H1 (cell line): Measurements from ENCODE around the gene DOCK3. TPM values are rescaled to one million over a fixed set of nuclear protein-coding genes. Genes with fewer than 3 reads are reported as not detected.

Source experiments
- CTCF ChIA-PET: fragments of 300-600 bp; sonication (Branson Sonifier 250); formaldehyde crosslinking; loops from one replicate; lab custom pipeline; 2021; ENCODE audit not compliant: partially characterized antibody; lab: Charles Lee
- POLR2A ChIA-PET: fragments of 300-600 bp; sonication (Branson Sonifier 250); formaldehyde crosslinking; loops from one replicate; lab custom pipeline; 2021; ENCODE audit warnings: inconsistent platforms; ENCODE audit not compliant: partially characterized antibody; lab: Charles Lee
- DNase-seq, 2 experiments: peaks; one replicate each; pipeline versions ENCODE4 v3.0.0 to v3.0.0-alpha.2; 2010 to 2022; ENCODE audit warnings: low spot score in 2 of 2, low read depth in 1 of 2, mixed read lengths in 1 of 2
- FAIRE-seq: peaks from 2 replicates; lab custom pipeline; 2011; peaks lifted over from hg19 to GRCh38; lab: Jason Lieb, UNC
- H2AFZ ChIP-seq: 2 replicates; pipeline ENCODE4 v1.8.1; 2012; ENCODE audit warnings: low read length, inconsistent platforms
- H2AK5ac ChIP-seq: 2 replicates; pipeline ENCODE4 v1.6.1; 2013; ENCODE audit warnings: low read depth, low read length
- H2BK120ac ChIP-seq: replicated peaks from 2 replicates; pipeline ENCODE3; 2013; ENCODE audit warnings: low read depth, low read length, inconsistent platforms
- H2BK12ac ChIP-seq: 2 replicates; pipeline ENCODE4 v1.6.1; 2013; ENCODE audit warnings: low read depth, low read length
- H2BK15ac ChIP-seq: 2 replicates; pipeline ENCODE4 v1.6.1; 2013; ENCODE audit warnings: low read length
- H2BK20ac ChIP-seq: 2 replicates; pipeline ENCODE4 v1.6.1; 2013; ENCODE audit warnings: low read length
- H2BK5ac ChIP-seq: 2 replicates; pipeline ENCODE4 v1.6.1; 2013; ENCODE audit warnings: low read depth, low read length
- H3K14ac ChIP-seq: 2 replicates; pipeline ENCODE4 v1.6.1; 2013; ENCODE audit warnings: inconsistent platforms; ENCODE audit not compliant: insufficient read length
- H3K18ac ChIP-seq: 2 replicates; pipeline ENCODE4 v1.6.1; 2013; ENCODE audit warnings: low read length; ENCODE audit errors: extremely low read depth
- H3K23ac ChIP-seq: 2 replicates; pipeline ENCODE4 v1.6.1; 2013; ENCODE audit warnings: inconsistent platforms; ENCODE audit not compliant: insufficient read length
- H3K23me2 ChIP-seq: 2 replicates; pipeline ENCODE4 v1.6.1; 2013; ENCODE audit warnings: low read depth, low read length
- H3K27ac ChIP-seq: 2 replicates; pipeline ENCODE4 v1.6.1; 2011; ENCODE audit warnings: low read depth, low read length, inconsistent platforms
- H3K27me3 ChIP-seq, 4 experiments: replicated peaks in 1 of 4; 1 replicate in 1 of 4; 2 replicates in 3 of 4; pipeline versions ENCODE4 v1.6.1 to v1.8.1; 2011 to 2013; ENCODE audit warnings: low read length in 3 of 4, mild to moderate bottlenecking in 3 of 4, inconsistent platforms in 2 of 4, mixed read lengths in 2 of 4, moderate library complexity in 1 of 4; ENCODE audit not compliant: control insufficient read depth in 3 of 4, insufficient read depth in 3 of 4; ENCODE audit errors: extremely low read depth in 1 of 4
- H3K36me3 ChIP-seq, 4 experiments: 2 replicates each; pipeline versions ENCODE4 v1.6.1 to v1.8.1; 2011 to 2013; ENCODE audit warnings: mild to moderate bottlenecking in 4 of 4, low read length in 3 of 4, moderate library complexity in 2 of 4, control low read depth in 1 of 4, inconsistent platforms in 1 of 4; ENCODE audit not compliant: insufficient read depth in 4 of 4, control insufficient read depth in 2 of 4
- H3K4ac ChIP-seq: replicated peaks from 2 replicates; pipeline ENCODE3; 2013; ENCODE audit warnings: low read length, low read depth, mixed read lengths, inconsistent platforms; ENCODE audit not compliant: insufficient read length
- H3K4me1 ChIP-seq, 4 experiments: replicated peaks in 1 of 4; 1 replicate in 1 of 4; 2 replicates in 3 of 4; pipeline versions ENCODE4 v1.6.1 to v1.8.1; 2011 to 2013; ENCODE audit warnings: low read length in 3 of 4, inconsistent platforms in 2 of 4, mixed read lengths in 1 of 4; ENCODE audit not compliant: insufficient read depth in 4 of 4, control insufficient read depth in 3 of 4
- H3K4me2 ChIP-seq, 2 experiments: 2 replicates each; pipeline versions ENCODE4 v1.6.1 to v1.8.1; 2011 to 2013; ENCODE audit warnings: low read depth in 2 of 2, low read length in 2 of 2, control low read depth in 1 of 2, inconsistent platforms in 1 of 2, mild to moderate bottlenecking in 1 of 2; ENCODE audit not compliant: insufficient read depth in 1 of 2
- H3K4me3 ChIP-seq, 4 experiments: fragments of 200-600, 300-600 bp in 1 of 4; sonication (generic), shearing (Covaris generic), sonication (Bioruptor Twin) in 1 of 4; 2 replicates each; pipeline versions ENCODE4 v1.5.1 to v1.8.1; 2011 to 2016; ENCODE audit warnings: low read length in 4 of 4, low read depth in 3 of 4, control low read depth in 2 of 4, inconsistent platforms in 2 of 4, mild to moderate bottlenecking in 2 of 4, mixed read lengths in 1 of 4, moderate library complexity in 1 of 4; ENCODE audit not compliant: insufficient read depth in 2 of 4; ENCODE audit errors: extremely low read depth in 1 of 4
- H3K56ac ChIP-seq: replicated peaks from 2 replicates; pipeline ENCODE3; 2013; ENCODE audit warnings: low read depth, mild to moderate bottlenecking, mixed read lengths, low read length, inconsistent platforms; ENCODE audit not compliant: insufficient read length
- H3K79me1 ChIP-seq: 2 replicates; pipeline ENCODE4 v1.6.1; 2013; ENCODE audit warnings: low read depth, low read length, control low read depth
- H3K79me2 ChIP-seq, 2 experiments: 2 replicates each; pipeline versions ENCODE4 v1.6.1 to v1.8.1; 2012 to 2013; ENCODE audit warnings: low read length in 2 of 2, mild to moderate bottlenecking in 2 of 2, inconsistent platforms in 1 of 2; ENCODE audit not compliant: insufficient read depth in 2 of 2, control insufficient read depth in 1 of 2
- H3K9ac ChIP-seq, 4 experiments: replicated peaks in 1 of 4; 1 replicate in 1 of 4; 2 replicates in 3 of 4; pipeline versions ENCODE4 v1.6.1 to v1.8.1; 2011 to 2013; ENCODE audit warnings: low read depth in 3 of 4, low read length in 3 of 4, control low read depth in 2 of 4, mild to moderate bottlenecking in 2 of 4, moderate library complexity in 2 of 4, inconsistent platforms in 1 of 4; ENCODE audit errors: extremely low read depth in 1 of 4
- H3K9me3 ChIP-seq, 2 experiments: 2 replicates each; pipeline versions ENCODE4 v1.6.1 to v1.8.1; 2012 to 2013; ENCODE audit warnings: mild to moderate bottlenecking in 2 of 2, moderate library complexity in 2 of 2, control low read depth in 1 of 2, inconsistent platforms in 1 of 2, low read depth in 1 of 2, low read length in 1 of 2, mixed read lengths in 1 of 2; ENCODE audit not compliant: insufficient read depth in 2 of 2
- H4K20me1 ChIP-seq, 2 experiments: replicated peaks in 1 of 2; 2 replicates each; pipeline versions ENCODE3 to v1.8.1; 2011 to 2013; ENCODE audit warnings: inconsistent platforms in 2 of 2, low read length in 2 of 2, mild to moderate bottlenecking in 1 of 2; ENCODE audit not compliant: insufficient read depth in 2 of 2, control insufficient read depth in 1 of 2
- H4K5ac ChIP-seq: 2 replicates; pipeline ENCODE4 v1.6.1; 2013; ENCODE audit warnings: low read length, low read depth, mixed read lengths, inconsistent platforms; ENCODE audit not compliant: insufficient read length
- H4K8ac ChIP-seq: 2 replicates; pipeline ENCODE4 v1.8.0; 2013; ENCODE audit warnings: mild to moderate bottlenecking, moderate library complexity, low read length, inconsistent platforms; ENCODE audit not compliant: insufficient read depth; ENCODE audit errors: extremely low read depth
- H4K91ac ChIP-seq: replicated peaks from 2 replicates; pipeline ENCODE3; 2013; ENCODE audit warnings: low read length, mixed read lengths, inconsistent platforms; ENCODE audit not compliant: insufficient read length
- ASH2L ChIP-seq: fragments of 200-600, 300-600 bp; sonication (generic); IDR thresholded peaks from one replicate; pipeline ENCODE4 v1.7.1; 2017; ENCODE audit warnings: low read length
- BACH1 ChIP-seq: IDR thresholded peaks from 2 replicates; pipeline ENCODE4 v1.6.1; 2012; ENCODE audit warnings: low read length, improper control_type of control experiment
- CEBPB ChIP-seq: IDR thresholded peaks from 2 replicates; pipeline ENCODE4 v1.6.1; 2012; ENCODE audit warnings: low read depth, low read length
- CREB1 ChIP-seq: IDR thresholded peaks from 2 replicates; pipeline ENCODE4 v1.6.1; 2012; ENCODE audit warnings: inconsistent platforms
- CTBP2 ChIP-seq: IDR thresholded peaks from 2 replicates; pipeline ENCODE4 v1.7.0; 2011; ENCODE audit warnings: borderline replicate concordance, mild to moderate bottlenecking, moderate library complexity, mixed read lengths, low read length; ENCODE audit not compliant: insufficient read depth, insufficient read length
- E2F6 ChIP-seq: IDR thresholded peaks from 2 replicates; pipeline ENCODE4 v1.6.1; 2012; ENCODE audit warnings: inconsistent platforms
- HDAC2 ChIP-seq, 2 experiments: fragments of 300-600 bp in 1 of 2; sonication (generic) in 1 of 2; IDR thresholded peaks; 2 replicates each; pipeline ENCODE4 v1.6.1; 2011 to 2012; ENCODE audit warnings: low read depth in 2 of 2, low read length in 2 of 2, mild to moderate bottlenecking in 2 of 2, moderate library complexity in 2 of 2, borderline replicate concordance in 1 of 2, inconsistent platforms in 1 of 2
- HDAC6 ChIP-seq: IDR thresholded peaks from one replicate; pipeline ENCODE4 v1.7.1; 2012; ENCODE audit warnings: low read depth, mild to moderate bottlenecking, inconsistent platforms, low read length, moderate library complexity
- JUND ChIP-seq: IDR thresholded peaks from 2 replicates; pipeline ENCODE4 v1.6.1; 2011; ENCODE audit warnings: mild to moderate bottlenecking, improper control_type of control experiment, low read length
- KDM4A ChIP-seq: IDR thresholded peaks from one replicate; pipeline ENCODE4 v1.7.1; 2012; ENCODE audit warnings: low read depth, mild to moderate bottlenecking, moderate library complexity, low read length, inconsistent platforms; ENCODE audit not compliant: severe bottlenecking
- POLR2A ChIP-seq, 2 experiments: IDR thresholded peaks; 1 replicate in 1 of 2; 2 replicates in 1 of 2; pipeline ENCODE4 v1.6.1; 2011; ENCODE audit warnings: low read depth in 2 of 2, low read length in 2 of 2, mild to moderate bottlenecking in 2 of 2; ENCODE audit errors: control extremely low read depth in 1 of 2
- SIRT6 ChIP-seq: IDR thresholded peaks from one replicate; pipeline ENCODE4 v1.7.1; 2012; ENCODE audit warnings: low read length, inconsistent platforms
- SP4 ChIP-seq: IDR thresholded peaks from 2 replicates; pipeline ENCODE4 v1.6.1; 2012; ENCODE audit warnings: low read length, inconsistent platforms
- TAF1 ChIP-seq: IDR thresholded peaks from 2 replicates; pipeline ENCODE4 v1.6.1; 2011; ENCODE audit warnings: mild to moderate bottlenecking, low read depth, low read length
- TEAD4 ChIP-seq: IDR thresholded peaks from 2 replicates; pipeline ENCODE4 v1.6.1; 2012; ENCODE audit warnings: low read depth, low read length, inconsistent platforms, mixed read lengths
- WGBS, 2 experiments: shearing (Covaris generic) in 1 of 2; methylation state at CpG; one replicate each; pipeline versions ENCODE4 v1.1.6 to v1.1.7; 2013 to 2015; ENCODE audit warnings: low lambda C conversion rate in 2 of 2, mixed read lengths in 2 of 2, inconsistent platforms in 1 of 2, low coverage in 1 of 2, missing lambda C conversion rate in 1 of 2; ENCODE audit not compliant: insufficient replicate concordance in 2 of 2, insufficient coverage in 1 of 2, insufficient read length in 1 of 2; ENCODE audit errors: extremely low coverage in 1 of 2, missing lambda C conversion rate in 1 of 2; 5-methylcytosine and 5-hydroxymethylcytosine counted together
- polyA plus RNA-seq, 7 experiments: library from polyadenylated mRNA; depleted of rRNA in 3 of 7; stranded (reverse) in 5 of 7; unstranded in 2 of 7; fragments of >200 nt in 5 of 7; fragments of 200-250 nt in 2 of 7; gene quantifications; 1 replicate in 5 of 7; 2 replicates in 1 of 7; 4 replicates in 1 of 7; pipeline versions ENCODE4 v1.2.1 to v1.2.3, GENCODE V29; 2011 to 2013; ENCODE audit warnings: missing spikeins in 2 of 7, mixed read lengths in 2 of 7
- total RNA-seq: library from RNA; stranded (reverse); fragmentation: NEBNext Ultra II Directional; extraction: Animal tissue kit (Norgen Biotek cat#: 25700); gene quantifications from 2 replicates; pipeline ENCODE4 v1.2.1, GENCODE V29; 2021

DOCK3 gene
- total and polyA plus RNA-seq, 2 of the 8 experiments (the other 6 are each of a cell fraction or from before 2014, with no cell fraction given), result 2.7 to 5.0 TPM

- Histone ChIP-seq H2AFZ (no peak overlapping the region), H3K23ac (no peak overlapping the region), H3K56ac (no peak overlapping the region), H3K79me1 (no peaks in the 10 kb centered on the region; the same call in none of the 2 replicates), H2BK120ac (no peak overlapping the region), H2BK12ac (no peak overlapping the region), H3K4ac (no peak overlapping the region), H3K18ac (no peak overlapping the region), H2BK15ac (no peak overlapping the region), H3K9ac (no peak overlapping the region), H3K14ac (no peak overlapping the region), H3K79me2 (peaks cover 0 to 4% of the 10 kb centered on the region in 2 experiments; a peak in 1 of 4 replicates), H4K91ac (no peak overlapping the region), H2BK20ac (no peak overlapping the region), H4K5ac (no peak overlapping the region), H2BK5ac (0 out of 2 replicates have a peak overlapping the region, but pooled peaks have one; percentile 28), H3K9me3 (0 out of 4 replicates have a peak, but pooled peaks cover 0 to 3% of the 10 kb centered on the region in 2 experiments), H2AK5ac (no peak overlapping the region), H3K23me2 (no peaks in the 10 kb centered on the region), H3K27ac (no peak overlapping the region), H3K4me2 (no peak overlapping the region), H3K4me3 (no peak overlapping the region), H4K8ac (no peak overlapping the region), H3K36me3 (no peaks in the 10 kb centered on the region), H3K27me3 (no peaks in the 10 kb centered on the region), H4K20me1 (no peaks in the 10 kb centered on the region), H3K4me1 (peaks cover 0 to 5% (median 2%) of the 10 kb centered on the region in 4 experiments; a peak in 2 of 7 replicates)
- DNase-seq, result no peak
- no peak for FAIRE-seq
- ChIA-PET POLR2A (no interaction called here), CTCF (interaction anchor here (1.0 to 1.7 kb wide), 4 partner anchors 58 to 459 kb away, joined by 3 to 4 read pairs (median 4); no protein-coding TSS in a partner anchor)
- WGBS, 2 experiments, result 80% methylated on average over 1 of the region's 1 CpG; no CpG with 5 or more reads in 1 of the 2 experiments
- TF ChIP-seq SIRT6, result no peak
- TF ChIP-seq TAF1, result no peak
- TF ChIP-seq JUND, result no peak
- no peak for TF ChIP-seq HDAC2 (IDR thresholded peaks at IDR 0.05; ENCODE audit: borderline replicate concordance in 1 of 2, low read depth in 2 of 2, low read length in 2 of 2)
- TF ChIP-seq CTBP2, result no peak
- no peak for TF ChIP-seq POLR2A (IDR thresholded peaks at IDR 0.05; ENCODE audit: control extremely low read depth in 1 of 2, low read depth in 2 of 2, low read length in 2 of 2)
- TF ChIP-seq CREB1, result no peak
- TF ChIP-seq CEBPB, result no peak
- TF ChIP-seq E2F6, result no peak
- TF ChIP-seq SP4, result no peak
- TF ChIP-seq BACH1, result no peak
- no peak for TF ChIP-seq ASH2L
- no peak for TF ChIP-seq HDAC6
- no peak for TF ChIP-seq TEAD4
- TF ChIP-seq KDM4A, result no peak
Measured at GRCh38 chr3:50913260-50913659, 238.5 kb downstream of the DOCK3 start.
